ENCODE measurements around the gene LYZL2.
"Not testable (repeated sequence)": the region's sequence is repeated elsewhere in the genome, so short reads cannot be mapped to it uniquely, and the experiment has no call there.

LYZL2 gene

DNA sequence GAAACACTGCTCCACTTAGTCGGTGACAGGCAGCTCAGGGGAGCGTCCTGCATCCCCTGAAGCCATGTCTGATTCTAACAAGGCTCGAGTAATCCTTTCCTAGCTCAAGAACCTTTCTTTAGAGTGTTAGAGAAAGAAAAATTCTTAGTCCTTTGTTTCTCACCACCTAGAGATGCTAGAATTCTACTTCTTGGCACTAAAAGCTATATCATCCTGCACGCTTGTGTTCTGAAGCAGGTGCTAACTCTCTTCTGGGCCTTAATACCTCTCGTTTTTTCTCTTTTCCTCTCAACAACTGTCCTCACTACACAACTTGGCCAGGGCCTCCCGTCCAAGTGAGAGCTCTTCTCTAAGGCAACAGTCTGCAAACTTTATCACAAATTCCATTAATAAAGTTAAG lies at the start of gene LYZL2:
TSS of gene LYZL2 (minus strand) at position 101 of the 400 bp plus-strand sequence. CDS start 2,838 bp downstream, outside the sequence.
- DNase-seq: no peak

DNA sequence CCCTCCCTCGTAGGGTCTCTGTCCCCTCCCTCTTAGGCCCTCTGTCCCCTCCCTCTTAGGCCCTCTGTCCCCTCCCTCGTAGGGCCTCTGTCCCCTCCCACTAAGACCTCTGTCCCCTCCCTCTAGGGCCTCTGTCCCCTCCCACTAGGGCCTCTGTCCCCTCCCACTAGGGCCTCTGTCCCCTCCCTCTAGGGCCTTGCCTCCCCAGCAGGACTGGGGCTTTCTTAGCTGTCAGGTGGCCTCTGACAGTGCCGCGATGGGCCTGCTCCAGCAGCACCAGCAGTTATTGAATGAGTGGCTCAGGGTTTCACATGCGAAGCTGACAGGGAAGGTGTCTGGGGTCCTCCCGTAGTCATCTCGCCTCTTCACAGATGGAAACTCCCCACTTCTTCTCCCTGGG lies 48.1 kb upstream of the LYZL2 start:
- not testable (repeated sequence) for DNase-seq

DNA sequence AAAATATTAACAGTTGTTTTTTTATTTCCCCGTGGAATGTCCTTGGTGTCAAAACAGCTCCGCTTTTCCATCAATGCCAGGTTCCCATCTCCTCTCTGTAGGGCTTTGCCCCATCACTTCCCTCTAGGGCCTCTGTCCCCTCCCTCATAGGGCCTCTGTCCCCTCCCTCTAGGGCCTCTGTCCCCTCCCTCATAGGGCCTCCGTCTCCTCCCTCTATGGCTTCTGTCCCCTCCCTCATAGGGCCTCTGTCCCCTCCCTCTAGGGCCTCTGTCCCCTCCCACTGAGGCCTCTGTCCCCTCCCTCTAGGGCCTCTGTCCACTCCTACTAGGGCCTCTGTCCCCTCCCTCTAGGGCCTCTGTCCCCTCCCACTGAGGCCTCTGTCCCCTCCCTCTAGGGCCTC lies 47.6 kb upstream of the LYZL2 start:
- not testable (repeated sequence) for DNase-seq

DNA sequence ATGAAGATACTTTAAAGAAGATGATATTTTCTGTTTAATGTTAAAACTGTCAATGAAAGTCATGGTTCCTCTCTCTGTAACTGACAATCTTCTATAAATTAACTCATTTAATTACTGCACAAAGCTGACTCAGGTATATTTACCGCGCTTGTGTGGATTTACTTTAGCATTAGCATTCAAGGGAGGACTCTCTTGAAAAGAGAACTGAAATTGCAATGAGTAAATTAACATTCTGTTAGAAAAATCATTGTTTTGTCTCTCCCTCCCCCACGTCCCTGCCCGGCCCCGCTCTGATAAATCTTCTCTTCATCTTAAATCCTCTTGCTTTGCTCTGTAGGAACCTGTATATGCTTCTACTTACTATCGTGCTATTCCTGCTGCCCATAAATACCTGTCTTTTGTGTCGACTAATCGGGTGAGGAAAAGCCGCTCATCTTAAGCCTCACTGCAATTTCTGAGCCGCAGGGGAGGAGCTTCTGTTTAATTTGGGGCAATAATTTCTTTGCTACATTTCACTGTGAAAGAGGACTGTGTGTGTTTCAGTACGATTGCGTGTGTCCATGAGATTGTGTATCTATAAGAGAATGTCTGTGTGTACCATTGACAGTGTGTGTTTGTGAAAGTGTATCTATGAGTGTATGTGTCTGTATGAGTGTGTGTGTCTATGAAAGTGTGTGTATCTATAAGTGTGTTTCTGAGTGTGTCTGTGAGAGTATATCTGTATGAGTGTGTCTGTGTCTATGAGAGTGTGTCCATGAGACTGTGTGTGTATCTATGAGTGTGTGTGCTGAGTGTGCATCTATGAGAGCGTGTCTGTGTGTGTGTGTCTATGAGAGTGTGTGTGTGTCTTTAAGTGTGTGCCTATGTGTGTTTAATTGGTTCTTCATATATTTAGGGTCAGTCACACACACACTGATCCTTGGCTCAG lies 46.5 kb upstream of the LYZL2 start:
- no peak for DNase-seq

DNA sequence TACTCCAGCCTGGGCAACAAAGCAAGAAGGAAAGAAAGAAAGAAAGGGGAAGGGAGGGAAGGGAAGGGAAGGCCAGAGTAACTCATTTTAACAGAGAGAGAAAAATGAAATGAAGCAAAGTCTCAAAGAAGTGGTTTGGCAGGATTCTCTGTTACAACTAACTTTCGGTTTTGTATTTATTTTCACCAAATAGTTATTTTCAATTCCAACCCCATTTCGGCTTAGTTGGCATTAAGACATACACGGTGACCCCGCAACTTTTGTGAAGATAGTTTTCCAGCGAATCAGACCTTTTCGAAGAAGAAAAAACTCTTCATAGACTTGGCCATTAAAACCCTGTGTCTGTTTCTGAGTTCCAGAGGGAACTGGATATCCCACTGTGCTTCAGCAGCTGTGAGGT lies 45.2 kb upstream of the LYZL2 start:
- DNase-seq: no peak

DNA sequence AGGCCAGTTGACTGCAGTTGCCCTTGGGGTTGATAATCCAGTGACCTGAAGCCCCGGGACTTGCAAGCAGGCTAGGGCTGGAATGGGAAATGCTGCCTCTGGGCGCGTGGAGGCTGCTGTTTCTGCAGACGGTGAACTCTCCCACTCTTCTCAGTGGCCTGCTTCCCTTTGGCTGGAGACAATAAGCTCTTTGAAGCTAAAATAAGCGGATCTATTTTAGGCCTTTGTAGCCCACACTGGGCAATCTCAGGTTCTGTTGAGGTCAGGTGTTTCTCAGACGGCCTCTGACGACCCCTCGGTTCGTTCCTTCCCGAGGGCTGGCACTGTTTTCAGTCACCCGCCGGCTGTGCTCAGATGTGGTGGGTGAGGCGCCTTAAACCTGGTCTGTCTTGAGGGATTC lies 43.7 kb upstream of the LYZL2 start:
- DNase-seq: not testable (repeated sequence)

DNA sequence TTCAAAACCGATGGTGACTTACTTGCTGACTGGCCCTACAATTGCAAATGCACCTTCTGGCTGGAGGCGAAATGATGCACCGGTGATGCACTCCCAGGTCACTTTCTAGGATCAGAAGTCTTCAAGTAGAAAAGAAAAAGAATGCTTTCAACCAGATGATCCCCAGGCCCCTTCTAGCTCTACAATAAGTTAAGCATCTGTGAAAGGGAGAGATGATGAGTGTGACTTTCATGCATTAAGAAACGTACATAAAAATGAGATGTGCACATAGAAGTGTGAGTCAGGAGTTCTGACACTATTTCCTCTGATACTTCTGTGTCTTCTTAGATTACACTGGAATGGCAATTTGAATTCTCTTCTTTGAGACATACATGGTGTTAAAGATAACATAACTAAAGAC lies 42.8 kb upstream of the LYZL2 start:
- DNase-seq: not testable (repeated sequence)

DNA sequence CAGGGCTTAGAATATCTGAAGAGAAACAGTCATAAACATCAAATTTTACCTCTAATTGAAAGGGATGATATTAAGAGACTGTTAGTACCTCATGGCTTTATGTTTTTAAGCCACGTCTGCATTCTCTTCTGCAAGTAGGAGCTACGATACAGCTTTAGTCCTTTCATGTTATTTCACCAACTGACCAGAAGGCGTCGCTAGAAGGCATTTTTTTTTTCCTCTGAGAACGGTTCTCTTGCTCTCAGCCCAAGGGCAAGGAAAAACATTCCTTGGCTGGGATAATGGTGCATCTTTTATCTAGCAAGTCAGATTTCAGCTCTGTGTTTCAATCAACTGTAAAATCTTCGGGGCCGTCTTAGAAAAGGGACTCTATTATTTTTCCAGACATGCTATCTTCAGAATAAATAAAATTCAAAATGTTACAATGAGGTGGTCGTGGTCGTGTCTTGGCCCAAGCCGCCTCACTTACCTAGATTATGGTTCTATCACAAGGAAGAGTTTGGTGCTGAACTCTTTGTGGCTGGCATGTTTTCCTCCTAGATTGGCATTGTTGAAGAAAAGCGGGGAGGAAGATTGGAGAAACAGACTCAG lies 41.6 kb upstream of the LYZL2 start:
- DNase-seq: no peak

DNA sequence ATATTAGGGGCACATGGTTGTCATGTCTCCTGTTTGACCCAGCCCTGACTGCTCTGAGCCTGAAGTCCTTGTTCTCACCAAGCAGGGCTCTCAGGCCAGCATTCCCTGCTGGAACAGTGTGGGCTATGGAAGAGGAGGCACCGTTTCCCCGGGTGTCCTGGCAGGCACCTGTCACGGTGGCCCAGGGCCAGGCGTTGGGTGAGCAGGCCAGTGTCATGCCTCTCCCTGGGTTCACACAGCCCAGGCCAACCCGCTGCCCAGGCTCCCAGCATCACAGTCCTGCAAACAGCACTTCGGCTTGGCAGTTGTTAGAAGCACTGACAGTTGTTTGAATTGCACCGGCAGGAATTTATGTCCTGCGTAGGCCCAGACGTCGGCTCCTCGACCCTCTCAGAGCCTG lies 38.4 kb upstream of the LYZL2 start:
- not testable (repeated sequence) for DNase-seq

DNA sequence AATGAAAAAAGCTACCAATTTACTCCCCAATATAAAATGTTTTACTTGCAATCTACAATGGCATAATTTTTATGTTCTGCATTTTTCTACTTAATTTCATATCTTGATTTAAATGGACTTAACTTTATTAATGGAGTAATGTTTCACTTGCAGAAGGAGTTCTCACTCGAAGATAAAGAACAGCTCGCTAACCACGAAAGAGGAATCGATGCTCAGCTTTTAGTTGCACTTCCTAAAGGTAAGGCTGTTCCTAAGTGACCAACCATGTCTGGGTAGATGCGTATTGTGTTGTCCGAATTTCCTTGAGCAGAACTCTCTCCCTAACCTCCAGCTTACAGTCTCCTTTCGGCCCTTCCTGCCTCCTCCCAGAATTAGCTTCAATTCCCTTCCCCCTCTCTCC lies 33.9 kb upstream of the LYZL2 start:
- DNase-seq: not testable (repeated sequence)

DNA sequence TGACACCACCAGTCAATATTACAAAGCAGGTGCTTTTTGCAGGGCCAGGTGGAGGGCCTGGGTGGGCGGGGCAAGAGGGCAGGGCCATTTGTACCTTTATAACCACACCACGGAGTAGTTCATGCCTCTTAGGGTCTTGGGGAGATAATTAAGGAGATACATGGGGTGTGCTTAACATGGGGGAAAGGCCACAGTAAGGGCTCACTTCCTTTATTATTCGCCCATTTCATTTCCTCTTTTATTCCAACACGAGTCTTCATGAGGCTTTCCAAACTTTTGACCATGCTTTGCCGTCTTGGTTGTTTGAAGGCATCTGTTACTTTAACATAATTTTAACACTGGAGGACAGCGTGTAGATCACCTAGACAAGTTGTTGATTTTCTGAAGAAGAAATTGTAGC lies 33.3 kb upstream of the LYZL2 start:
- no peak for DNase-seq

DNA sequence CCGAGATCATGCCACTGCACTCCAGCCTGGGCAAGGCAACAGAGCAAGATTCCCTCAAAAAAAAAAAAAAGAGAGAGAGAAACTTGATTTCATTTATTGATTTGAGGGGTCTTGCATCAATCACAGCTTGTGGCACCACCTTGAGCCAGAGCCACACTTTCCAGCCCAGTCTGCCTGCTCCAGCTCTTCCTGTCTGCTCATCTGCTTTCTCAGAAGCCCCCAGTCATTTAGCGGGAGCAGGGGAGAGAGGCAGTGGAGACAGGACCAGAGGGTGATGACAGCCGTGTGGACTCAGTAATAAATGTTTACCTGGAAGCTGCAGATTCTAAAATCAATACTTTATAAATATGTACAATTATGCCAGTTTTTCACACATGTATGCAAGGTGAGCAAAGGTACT lies 30.8 kb upstream of the LYZL2 start:
- not testable (repeated sequence) for DNase-seq

DNA sequence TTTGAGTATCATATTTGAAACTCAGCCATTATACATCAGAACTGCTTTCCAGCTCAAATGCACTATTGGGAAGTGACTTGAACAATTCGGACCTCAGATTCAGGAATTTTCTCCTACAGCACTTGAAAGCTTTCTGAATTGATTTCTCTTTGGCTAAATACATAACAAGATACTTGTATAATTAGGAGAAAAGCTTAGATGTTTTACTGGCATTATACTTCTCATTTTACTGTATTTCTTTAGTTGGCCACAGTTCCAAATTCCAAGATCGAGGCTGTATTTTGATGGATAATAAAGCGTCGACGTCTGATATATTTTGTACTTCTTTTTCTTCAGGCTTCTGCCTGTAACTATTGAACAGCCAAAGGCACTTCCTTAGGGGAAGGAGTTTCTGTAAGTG lies 26.7 kb upstream of the LYZL2 start:
- DNase-seq: no peak

DNA sequence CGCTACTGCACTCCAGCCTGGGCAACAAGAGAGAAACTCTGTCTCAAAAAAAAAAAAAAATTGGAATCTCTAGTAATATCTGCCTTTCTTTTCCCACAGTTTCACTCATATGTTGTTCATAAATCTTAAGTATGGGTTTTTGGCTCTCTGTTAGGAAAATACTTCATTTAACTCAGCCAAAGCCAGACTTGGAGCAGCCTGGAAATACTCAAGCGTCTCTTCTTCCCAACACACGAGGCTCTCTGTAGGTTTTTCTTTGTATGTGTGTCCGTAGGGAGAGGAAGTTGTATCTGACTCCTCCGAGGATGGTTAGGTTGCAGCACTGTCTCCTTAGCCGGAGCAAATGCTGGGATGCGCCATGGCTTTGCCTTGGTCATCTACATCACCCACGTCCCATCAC lies 25.4 kb upstream of the LYZL2 start:
- not testable (repeated sequence) for DNase-seq

DNA sequence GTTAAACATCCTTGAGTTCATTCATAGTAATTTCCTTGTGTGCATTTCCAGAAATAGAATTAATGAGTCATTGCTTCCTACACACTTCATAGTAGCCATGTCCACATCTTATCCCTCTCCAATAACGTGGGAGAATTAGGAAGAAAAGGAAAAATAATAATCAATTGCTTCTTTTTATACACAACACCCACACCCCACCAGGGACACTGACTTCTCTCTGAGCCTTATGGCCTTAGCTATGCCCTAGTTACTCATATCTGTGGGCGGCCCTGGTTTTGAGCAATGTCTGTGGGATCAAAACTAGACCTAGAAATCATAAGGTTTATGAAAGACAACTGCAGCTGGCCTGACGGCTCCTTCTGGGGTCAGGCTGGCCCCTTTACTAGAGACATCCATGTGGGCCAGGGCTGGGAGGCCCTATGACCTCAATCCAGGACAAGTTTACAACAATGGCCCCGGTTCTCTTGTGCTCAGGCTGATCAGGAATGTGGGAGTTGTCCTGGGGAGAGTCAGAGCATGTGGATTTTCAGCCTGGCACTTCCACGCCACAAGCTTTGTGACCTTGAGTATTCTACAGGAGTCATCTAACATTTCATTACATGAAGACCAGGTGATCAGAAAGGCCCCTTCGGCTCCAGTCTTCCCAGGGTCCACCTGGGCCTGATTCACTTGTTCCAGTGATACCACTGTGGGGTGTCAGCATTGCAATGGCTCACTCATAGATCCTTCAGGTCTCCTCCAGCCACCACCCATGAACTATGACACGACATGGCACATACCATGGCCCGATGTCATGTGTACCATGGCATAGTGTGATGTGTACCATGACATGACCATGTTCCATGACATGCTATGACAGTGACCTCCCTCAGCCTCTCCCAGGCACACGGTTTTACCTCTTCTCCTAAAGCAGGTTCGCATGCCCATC lies 22.2 kb upstream of the LYZL2 start:
- not testable (repeated sequence) for DNase-seq

DNA sequence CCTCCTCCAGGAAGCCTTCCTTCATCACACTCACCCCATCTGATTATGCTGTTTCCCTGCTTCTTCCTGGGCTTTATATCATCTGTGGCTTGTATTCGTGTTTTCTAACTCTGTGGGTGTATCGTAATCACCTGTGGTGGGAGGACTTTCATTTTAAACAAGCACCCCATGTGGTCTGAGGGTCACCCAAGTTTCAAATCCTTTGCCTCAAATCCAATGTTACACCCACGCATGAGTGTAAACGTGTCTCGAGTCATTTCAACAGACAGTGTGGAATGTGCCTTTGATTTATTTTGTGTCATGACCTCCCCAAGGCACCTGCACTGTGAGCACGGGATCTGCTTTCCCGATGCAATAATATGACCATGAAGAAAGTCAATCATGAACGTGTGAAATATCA lies 17.5 kb upstream of the LYZL2 start:
- no peak for DNase-seq

DNA sequence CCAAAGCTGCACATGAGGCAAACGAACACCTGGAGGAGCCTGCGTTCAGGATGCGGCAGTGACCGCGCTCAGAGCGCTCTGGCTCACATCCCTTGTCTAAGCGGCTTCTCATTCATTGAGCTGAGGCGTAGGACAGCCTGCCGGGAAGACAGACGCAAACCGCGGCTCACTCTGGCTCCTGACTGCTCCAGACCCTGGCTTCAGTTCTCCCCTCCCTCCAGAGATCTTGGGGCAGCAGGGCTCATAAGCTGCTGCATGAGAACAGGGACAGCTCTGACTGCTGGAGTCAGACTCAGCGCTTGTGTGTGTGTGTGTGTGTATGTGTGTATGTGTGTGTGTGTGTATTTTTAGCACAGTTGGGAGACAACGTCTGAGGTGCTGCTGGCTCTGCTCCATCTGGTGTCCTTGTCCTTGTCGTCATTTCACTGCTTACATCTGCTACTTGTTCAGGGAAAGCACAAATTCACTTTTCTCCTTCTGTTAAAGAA lies 15.8 kb upstream of the LYZL2 start:
- DNase-seq: no peak

DNA sequence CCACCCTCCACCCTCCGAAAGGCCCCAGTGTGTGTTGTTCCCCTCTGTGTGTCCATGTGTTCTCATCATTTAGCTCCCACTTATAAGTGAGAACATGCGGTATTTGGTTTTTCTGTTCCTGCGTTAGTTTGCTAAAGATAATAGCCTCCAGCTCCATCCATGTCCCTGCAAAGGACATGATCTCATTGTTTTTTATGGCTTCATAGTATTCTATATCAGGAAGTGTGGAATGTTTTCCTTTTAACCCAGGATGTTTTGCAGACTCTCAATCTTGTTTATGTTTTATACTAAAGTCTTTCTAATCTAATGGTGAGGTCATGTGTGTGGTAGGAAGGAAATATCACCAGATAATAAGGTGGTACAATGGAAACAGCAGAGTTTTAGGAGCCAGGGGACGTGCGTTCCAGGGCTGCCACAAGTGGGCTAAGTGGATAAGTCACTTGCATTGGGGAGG lies 14.9 kb upstream of the LYZL2 start:
- not testable (repeated sequence) for DNase-seq

DNA sequence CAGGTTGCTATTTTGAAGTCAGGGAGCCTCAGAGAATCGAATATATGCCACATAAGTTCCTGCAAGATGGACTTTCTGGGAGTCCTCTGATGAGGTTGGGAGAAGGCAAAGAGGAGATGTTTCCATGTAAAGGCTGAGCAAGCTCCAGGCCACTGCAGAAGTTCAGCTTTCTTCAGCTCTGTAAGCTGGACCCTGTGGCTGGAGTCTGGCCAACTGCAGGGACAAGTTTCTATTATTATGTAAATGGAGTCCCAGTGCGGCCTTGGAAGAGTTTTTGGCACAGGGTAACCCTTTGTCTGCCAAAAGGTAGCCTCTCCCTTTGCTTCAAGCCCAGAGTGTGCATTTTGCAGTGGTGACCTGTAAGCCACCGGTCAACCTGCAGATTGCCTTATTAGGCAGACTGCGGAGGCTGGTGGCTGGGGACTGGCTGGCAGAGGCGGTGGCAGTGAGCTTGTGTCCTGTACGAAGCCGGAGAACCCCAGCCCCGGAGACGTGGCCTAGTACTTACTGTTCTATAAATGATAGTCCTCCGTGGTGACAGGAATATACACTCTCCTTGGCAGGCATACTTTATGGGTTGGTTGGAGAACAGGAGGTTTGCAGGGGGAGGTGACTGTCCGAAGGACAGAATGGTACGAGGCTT lies 14.1 kb upstream of the LYZL2 start:
- DNase-seq: not testable (repeated sequence)

DNA sequence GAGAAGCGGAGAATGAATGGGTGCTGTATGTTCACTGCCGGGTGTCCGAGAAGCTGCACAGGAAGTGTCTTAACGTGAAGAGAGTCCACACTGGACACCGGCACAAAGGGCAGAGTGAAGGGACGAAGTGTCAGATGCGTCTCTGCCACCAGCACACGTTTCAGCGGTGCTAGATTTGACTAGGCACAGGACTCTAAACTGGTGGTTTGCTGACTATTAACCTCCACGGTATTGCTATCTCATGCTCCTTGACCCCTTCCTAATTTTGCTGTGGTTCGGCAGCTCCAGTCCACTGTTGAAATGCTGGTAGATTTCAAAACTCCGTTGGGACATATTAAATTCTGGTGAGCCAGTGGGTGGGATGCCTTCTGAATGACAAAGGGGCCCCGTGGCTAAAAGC lies 13.3 kb upstream of the LYZL2 start:
- DNase-seq: not testable (repeated sequence)

DNA sequence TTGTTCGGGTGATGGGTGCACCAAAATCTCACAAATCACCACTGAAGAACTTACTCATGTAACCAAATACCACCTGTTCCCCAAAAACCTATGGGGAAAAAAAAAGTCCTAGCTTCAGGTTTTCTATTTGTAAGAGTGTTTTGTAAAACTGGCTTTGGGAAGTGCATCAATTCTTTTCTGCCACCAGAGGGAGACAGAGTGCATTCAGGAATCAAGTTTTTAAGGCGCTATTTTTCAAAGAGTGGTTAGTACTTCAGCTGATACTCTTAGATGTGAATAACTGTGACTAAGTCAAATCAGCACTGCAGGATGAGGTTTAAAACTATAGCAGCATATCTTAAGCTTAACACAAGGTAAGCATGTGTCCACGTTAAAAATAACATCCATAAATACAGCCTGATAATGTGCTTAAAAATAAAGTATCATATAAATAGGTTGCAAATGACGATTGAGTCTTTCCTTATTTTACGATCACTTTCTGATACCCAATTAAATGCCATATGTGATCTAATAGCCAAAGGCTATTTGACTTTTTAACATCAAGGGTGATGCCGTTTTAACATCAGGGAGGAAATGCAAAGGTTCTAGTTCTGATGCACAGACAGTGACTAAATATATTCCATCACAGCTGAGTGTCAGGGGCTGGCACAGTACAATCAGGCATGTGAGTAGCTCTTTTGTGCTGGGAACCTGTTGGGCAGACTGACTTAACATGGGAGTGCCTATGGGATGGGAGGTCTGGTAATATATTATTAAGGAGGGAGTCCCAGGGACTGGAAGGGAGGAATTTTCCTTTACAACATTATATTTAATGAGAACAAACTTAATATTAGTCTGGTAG lies 10.6 kb upstream of the LYZL2 start:
- no peak for DNase-seq

All from activated naive CD4-positive, alpha-beta T cell treated with anti-CD3 and anti-CD28 coated beads, Interleukin-2, amount 50 U/mL, for 16 hours (primary cell).